GM18499 (cell line): ENCODE measurements around the gene CACNA1B.
"Not testable (repeated sequence)": the region's sequence is repeated elsewhere in the genome, so short reads cannot be mapped to it uniquely, and the experiment has no call there.

Source experiments
- ATAC-seq: cut with Tn5 transposase; IDR thresholded peaks from one replicate; pipeline ENCODE4 v1.9.1; 2021; ENCODE audit warnings: moderate number of reproducible peaks; ENCODE audit not compliant: insufficient read depth, unreplicated experiment

The CACNA1B gene

DNA sequence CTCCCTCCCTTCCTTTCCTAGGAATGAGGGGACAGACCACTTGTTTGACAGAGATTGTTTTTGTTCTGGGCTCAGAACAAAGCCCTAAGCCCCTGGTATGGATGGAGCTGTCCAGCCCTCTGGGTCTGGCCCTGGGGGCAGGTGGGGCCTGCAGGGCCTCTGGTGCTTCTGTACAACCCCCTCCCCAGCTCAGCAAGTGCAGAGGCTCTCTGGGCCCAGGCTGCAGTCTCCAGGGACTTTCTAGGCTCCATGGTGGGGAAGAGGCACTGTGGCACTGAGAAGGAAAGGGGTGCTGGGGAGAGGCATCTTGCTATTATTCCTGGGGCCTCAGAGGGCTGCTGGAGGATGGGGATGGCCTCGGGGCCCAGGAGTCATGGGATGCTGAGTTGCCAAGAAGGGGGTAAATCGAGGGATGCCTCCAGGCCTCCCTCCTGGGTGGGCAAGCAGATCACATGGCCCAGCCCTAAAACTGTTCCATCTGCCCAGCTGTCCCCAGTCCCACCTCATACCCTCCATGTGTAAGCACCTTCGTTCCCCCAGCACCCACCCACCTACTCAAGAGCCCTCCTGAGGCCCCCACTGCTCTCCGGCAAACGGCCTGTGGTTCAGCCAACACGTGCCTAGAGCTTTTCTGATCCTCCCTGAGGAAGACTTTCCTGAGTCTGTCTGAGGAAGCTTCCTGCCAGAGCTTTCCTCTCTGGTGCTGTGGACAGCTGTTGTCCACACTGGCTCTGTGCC, 225.7 kb downstream of the CACNA1B start:
- no peak for ATAC-seq

DNA sequence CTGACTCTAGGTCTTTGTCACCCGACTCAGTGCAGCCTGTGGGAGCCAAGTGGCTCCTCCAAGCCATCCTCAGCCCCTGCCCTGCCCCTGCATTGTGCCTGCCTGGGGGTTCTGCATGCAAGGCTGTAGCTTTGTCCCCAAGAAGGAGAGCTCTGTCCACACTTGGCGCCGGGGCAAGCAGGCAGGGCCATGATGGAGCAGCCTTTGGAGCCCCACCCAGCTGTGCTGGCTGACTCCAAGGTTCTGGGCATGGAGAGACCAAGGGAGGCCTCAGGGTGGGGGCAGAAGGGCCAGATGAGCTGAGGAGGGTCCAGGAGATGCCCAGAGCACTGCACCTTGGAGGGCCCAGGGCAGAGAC, 226.2 kb downstream of the CACNA1B start:
- ATAC-seq, result no peak

DNA sequence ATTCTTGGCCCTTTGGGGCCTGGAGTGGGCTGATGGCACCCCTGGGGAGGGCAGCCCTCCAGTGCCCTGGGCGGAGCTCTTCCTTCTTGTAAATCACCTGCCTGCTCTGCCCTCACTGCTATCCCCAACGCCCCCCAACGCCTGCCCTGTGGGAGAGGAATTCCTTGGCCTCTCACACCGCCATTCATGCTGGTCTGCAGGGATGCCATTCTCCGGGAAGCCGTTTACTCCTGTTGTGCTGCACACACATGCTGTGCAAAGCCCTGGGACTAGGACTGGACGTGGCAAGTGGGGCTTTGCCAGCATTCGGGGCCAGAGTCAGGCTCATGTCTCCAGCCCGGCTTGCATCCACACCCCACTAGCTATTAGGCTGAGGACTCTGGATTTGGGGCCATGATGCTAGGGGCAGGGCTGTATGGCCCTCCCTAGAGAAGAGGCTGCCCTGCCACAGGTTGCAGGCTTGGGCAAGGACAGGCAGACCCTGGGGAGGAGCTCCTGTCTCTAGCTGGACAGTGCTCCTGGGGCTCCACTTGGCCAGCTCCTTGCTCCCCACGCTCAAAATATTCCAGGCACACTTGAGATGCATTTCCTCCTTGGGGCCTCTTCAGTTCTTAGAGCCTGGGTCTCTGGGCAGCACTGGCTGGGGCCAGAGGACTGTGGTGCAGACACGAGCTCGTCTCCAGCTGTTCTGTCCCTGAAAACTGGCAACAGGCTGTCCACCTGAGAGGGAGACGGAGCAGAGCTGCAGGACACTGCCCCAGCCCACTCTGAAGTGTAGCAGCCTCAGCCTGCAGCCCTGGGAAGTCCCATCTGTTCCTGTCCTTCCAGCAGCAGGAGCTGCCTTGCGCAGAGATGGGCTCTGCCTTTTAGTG, 226.9 kb downstream of the CACNA1B start:
- no peak for ATAC-seq

DNA sequence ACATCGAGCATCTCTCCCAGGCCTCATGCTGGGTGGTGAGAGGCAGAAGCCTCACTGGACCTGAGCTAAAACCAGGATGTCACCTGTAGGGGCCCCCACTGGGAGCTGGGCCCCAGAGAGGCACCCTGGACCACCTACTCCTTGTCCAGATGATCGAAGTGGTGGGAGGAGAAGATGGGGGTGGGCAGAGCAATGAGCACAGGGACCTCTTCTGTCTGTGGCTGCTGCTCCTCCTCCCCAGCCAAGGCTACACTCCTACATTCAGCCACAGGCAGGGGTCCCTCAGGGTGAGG, 227.5 kb downstream of the CACNA1B start:
- no peak for ATAC-seq

DNA sequence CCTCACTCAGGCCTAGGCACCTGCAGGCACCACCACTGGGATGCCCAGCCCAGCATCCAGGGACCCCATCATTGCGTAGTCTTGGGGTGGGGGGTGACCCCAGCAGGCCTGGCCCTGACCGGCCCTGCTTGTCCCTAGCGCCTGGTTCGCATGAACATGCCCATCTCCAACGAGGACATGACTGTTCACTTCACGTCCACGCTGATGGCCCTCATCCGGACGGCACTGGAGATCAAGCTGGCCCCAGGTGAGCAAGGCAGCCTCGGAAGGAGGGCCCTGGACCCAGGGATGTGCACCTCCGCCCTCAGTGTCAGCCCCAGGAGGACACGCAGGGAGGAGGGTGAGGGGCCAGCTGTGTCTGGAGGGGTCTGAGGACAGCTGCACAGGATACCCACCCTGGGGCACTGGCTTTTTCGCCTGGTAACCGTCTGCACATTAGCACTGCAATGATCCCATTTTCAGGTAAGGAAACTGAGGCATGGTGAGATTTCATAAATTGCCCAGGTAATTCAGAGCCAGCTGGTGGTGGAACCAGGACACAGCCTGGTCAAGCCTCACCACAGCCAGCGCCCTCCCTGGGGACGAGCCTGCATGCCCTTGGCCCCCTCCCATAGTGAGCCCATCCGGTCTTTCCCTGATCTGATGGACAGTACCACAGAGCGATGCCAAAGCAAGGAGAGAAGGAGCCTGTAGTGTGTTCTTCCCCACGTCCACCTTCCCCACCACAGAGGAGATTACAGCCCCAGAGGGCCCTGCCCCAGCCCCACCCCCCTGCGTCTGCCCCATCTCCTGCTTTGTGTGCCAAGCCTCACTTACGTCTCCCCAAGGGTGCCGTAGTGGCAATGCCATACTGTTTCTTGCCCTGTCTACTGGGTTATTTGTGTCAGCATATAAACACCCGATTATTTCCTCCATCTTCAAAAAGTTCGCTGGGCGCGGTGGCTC, 228.3 kb downstream of the CACNA1B start:
- ATAC-seq, result no peak

DNA sequence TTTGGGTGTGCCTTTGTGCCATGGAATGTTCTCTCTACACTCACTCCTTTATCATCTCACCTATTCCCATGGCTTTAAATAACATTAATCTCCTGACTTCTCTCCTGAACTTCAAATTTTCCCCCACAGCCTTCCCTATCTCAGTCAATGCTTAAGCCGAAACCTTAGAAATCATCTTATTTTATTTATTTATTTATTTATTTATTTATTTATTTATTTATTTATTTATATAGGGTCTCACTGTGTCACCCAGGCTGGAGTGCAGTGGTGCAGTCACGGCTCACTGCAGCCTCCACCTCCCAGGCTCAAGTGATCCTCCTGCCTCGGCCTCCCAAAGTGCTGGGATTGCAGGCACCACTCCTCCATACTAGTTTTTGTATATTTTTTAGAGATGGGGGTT, 229.5 kb downstream of the CACNA1B start:
- ATAC-seq, result not testable (repeated sequence)

GRCh38 chr9:138111607-138112006, 234.0 kb downstream of the CACNA1B start:
- ATAC-seq, result no peak

- ATAC-seq, result no peak
Observed at GRCh38 chr9:138112090-138112748, 234.6 kb downstream of the CACNA1B start.

- no peak for ATAC-seq
Observed at GRCh38 chr9:138112791-138113600, 235.4 kb downstream of the CACNA1B start.

- ATAC-seq, result not testable (repeated sequence)
Observed at GRCh38 chr9:138113701-138114325, 236.2 kb downstream of the CACNA1B start.

GRCh38 chr9:138114501-138115245, 237.1 kb downstream of the CACNA1B start:
- no peak for ATAC-seq

DNA sequence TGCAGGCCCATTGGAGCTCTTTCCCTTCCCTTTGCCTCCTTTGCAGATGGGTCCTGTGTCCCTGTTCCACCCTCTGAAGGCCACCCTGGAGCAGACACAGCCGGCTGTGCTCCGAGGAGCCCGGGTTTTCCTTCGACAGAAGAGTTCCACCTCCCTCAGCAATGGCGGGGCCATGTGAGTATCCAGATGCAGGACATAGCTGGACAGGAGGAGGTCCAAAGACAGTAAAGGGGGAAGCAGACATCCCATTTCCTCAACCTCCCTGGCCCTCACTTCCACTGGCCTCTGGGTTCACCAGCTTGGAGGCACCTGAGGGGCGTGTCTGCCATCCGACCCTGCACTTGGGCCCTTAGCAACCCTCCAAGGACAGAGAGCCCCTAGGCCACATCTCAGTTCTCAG, 237.9 kb downstream of the CACNA1B start:
- ATAC-seq, result no peak

DNA sequence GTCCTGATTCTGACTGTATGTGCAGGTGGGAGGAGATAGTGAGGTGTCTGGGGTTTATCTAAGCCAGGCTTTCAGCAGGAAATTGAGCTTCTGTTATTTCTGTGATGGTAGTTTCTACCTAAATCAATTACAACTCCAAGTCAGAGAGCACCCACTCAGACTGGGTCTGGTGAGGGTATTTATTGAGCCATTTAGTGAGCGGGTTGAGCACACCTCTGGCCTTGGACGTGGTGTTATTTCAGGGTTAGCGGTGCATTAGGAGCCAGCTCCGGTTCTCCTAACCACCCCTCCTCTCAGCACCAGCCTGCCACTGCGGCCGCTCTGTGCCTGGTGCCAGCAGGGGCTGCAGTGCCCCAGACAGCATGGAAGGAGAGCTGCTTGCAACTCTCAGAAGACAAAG, 238.9 kb downstream of the CACNA1B start:
- ATAC-seq, result no peak

DNA sequence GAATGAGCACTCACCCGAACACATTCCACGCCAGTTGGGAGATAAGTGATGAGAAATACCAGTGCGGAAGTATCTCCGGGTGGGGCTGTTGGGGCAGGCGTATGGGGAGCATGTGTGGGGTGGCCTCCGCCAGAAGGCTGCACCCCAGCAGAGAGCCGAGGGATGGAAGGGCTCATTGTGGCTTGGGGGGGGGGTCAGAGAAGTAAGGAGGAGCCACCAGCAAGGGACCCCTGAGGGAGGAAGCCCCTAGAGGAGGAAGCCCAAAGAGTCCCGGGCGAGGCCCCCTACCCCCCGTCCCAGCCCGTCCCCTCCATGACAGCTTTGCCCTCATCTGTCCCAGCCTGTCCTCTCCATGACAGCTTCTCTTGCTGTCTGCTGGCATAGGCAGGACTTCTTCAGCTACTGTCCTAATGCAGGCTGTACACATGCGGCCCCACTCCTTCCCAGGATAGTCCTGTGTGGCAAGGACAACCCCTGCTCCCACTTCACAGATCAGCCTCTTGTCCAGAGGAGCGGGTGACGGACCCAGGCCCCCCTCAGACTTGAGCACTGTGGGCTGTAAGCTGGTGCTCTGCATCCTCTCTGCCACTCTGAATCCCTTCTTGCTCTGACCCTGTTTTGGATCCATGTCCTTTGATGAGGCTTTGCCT, 239.6 kb downstream of the CACNA1B start:
- ATAC-seq, result no peak

GRCh38 chr9:138117836-138118235, 240.3 kb downstream of the CACNA1B start:
- no peak for ATAC-seq

GRCh38 chr9:138118601-138119071, 241.1 kb downstream of the CACNA1B start:
- no peak for ATAC-seq

DNA sequence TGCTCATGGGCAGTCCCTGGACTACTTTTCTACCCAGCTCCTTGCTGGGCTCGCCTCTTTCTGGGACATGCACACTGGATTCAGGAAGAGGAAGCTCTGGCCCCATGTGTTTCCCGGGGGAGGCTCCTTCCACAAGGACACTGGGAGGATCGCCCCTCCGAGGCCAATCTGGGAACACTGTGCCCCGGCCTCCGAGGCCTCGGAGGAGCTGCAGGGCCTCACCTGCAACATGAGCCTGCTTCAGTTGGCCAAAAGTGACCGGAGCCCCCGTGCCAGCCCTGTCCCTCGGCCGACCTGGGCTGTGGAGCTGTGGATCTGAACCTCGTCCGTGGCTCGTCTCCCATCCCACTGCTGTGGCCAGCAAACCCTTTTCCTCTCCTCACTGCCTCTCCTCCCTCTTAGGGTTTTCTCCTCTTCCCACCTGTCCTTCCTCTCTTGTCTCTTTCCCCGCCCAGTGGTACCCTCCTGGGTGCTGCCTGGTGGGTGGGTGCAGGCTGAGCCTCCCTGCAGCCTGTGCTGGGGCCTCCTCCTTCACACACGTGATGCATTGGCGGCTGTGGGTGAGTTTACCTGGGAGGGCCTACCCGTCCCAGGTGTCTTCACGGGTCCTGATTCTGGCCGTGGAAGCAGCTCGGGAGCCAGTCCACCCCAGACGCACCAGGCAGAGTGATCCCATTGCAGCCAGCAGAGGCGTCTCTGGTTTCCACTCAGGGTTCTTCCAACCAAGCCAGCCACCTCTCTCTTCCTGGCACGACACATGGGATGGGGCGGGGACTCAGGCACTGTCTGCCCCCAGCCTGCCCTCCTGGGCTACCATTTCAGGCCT, 241.8 kb downstream of the CACNA1B start:
- ATAC-seq, result no peak
